Dermis blood vessel endothelial cell (primary cell): ENCODE measurements around the gene UTP18. TPM values are rescaled to one million over a fixed set of nuclear protein-coding genes. Genes with fewer than 3 reads are reported as not detected.
"Not testable (repeated sequence)": the region's sequence is repeated elsewhere in the genome, so short reads cannot be mapped to it uniquely, and the experiment has no call there.

ENCODE experiments used
- DNase-seq: peaks from one replicate; pipeline ENCODE4 v3.0.0; 2010
- total RNA-seq: library from RNA; depleted of rRNA; stranded (reverse); fragments of >200 nt; gene quantifications from 2 replicates; pipeline ENCODE4 v1.2.3, GENCODE V29; 2014

The UTP18 gene
- 35.3 and 41.7 TPM in 2 replicates for total RNA-seq

GRCh38 chr17:51260237-51261023 is at the start of gene UTP18:
TSS of gene UTP18 (plus strand) at chr17:51260546. CDS start at chr17:51260585, 39 bp downstream.
- peak; percentile 99 for DNase-seq

- DNase-seq: peak; percentile 79
These were observed 45.4 kb upstream of the UTP18 start for GRCh38 chr17:51214920-51215319.

- no peak for DNase-seq
These were observed 42.4 kb upstream of the UTP18 start for GRCh38 chr17:51217946-51218345.

- DNase-seq: no peak
These were observed 39.0 kb upstream of the UTP18 start for GRCh38 chr17:51221322-51221721.

DNA sequence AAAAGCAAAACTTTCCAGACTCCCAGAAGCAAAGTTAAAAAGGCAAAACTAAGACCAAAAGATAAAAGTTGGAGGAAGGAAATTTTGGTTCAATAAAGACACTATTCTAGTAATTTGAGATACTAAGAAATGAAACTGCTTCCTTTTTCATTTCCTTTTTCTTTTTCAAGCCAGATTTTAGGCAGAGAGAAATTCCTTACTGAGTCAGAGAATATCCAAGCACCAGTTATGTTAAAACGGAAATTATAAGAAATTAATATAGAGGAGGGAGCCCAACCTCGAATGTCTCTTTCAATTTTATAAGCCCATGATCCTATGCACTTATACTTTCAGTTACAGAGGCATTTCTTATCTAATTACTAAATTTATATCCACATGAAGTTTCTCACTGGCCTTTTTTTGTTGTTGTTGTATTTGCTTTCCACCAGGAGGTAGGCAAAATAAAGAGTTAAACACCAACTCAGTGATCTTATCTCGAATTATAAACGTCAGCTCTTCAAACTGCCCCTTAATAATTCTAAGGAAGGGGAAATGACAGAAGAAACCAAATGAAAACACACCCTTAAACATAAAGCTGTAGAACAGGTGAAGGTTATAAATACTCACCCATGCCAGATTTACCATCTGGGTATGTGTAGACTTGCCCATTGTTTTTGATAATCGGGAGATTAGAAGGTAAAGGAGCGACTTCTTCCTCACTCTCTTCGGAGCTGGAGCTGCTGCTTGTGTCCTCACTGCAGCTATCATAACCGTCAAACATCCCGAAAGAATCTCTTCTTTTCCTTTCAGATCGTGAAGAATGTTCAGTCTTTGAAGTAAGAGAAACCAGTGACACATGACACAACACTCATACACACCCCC is 35.7 kb upstream of the UTP18 start:
- peak; percentile 40 for DNase-seq

- not testable (repeated sequence) for DNase-seq
These were observed 34.8 kb upstream of the UTP18 start for GRCh38 chr17:51225523-51225922.

- no peak for DNase-seq
These were observed 32.2 kb upstream of the UTP18 start for GRCh38 chr17:51228161-51228560.

- DNase-seq: no peak
These were observed 30.5 kb upstream of the UTP18 start for GRCh38 chr17:51229889-51230288.

GRCh38 chr17:51230306-51230705 is 30.0 kb upstream of the UTP18 start:
- DNase-seq: no peak

- no peak for DNase-seq
These were observed 28.3 kb upstream of the UTP18 start for GRCh38 chr17:51231999-51232398.

DNA sequence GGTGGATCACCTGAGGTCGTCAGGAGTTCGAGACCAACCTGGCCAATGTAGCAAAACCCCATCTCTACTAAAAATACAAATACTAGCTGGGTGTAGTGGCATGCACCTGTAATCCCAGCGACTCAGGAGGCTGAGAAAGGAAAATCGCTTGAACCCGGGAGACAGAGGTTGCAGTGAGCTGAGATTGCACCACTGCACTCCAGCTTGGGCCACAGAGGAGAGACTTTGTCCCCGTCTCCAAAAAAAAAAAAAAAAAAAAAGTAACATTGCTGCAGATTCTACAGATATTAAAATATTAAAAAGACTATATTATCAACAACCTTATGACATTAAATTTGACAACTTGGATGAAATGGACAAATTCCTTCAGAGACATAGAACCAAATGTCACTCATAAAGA is 26.2 kb upstream of the UTP18 start:
- no peak for DNase-seq

DNA sequence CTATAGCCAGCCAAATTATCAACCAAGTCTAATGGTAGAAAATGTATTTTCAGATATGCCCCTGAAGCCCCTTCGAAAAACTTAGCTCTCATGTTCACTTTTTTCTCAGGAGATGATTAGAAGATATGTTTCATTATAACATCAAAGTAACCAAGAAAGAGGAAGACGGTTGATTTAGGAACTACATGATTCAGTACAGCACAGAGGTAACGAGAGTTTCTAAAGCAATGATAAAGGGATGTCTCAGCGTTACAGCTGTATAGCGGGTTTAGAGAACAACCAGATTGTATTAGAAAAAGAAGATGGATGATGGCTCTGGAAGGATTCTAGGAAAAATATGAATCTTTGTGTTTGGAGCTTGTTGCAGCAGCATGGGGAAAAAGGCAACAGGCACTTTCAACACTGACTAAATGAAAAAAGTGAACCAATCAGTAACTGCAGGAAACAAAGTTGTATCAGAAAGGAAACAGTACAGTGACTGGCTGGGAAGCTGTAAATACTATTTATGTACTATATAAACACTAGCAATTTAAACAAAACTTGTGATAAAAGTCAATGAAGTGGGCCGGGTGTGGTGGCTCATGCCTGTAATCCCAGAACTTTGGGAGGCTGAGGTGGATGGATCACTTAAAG is 22.0 kb upstream of the UTP18 start:
- DNase-seq: no peak

- DNase-seq: no peak
These were observed 20.1 kb upstream of the UTP18 start for GRCh38 chr17:51240275-51240674.

DNA sequence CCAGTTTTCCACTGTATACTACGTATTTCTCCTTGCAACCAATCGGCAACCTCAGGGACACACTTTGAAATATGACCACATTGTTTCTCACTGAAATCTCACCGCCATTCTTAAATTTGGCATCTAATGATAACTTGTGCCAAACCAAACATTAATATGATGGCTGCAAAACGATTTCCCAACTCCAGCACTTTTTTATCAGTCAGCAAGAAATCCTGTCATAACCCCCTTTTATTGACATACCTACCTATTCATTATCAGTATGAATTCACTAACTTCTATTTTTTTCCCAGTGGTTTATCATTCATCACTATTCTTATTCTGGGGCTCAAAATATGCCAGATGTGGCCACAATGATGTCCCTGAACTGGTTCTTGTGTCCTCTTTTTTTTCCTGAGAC is 16.3 kb upstream of the UTP18 start:
- no peak for DNase-seq

DNA sequence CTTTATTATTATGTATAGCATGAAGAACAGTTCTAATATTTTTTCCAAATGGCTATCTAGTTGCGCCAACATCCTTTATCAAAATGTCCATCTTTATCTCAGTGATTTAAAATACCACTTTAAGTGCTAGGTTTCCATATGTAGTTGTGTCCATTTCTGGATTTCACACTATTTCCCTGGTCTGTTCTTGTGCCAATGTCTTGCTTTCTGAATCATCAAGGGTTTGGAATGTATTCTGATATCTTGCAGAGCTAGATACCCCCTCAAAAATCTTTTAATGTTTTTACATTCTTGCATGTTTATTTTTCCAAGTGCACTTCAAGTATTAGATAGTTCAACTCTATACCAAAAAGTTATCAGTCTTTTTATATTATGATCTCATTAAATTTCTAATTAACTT is 14.8 kb upstream of the UTP18 start:
- DNase-seq: no peak

DNA sequence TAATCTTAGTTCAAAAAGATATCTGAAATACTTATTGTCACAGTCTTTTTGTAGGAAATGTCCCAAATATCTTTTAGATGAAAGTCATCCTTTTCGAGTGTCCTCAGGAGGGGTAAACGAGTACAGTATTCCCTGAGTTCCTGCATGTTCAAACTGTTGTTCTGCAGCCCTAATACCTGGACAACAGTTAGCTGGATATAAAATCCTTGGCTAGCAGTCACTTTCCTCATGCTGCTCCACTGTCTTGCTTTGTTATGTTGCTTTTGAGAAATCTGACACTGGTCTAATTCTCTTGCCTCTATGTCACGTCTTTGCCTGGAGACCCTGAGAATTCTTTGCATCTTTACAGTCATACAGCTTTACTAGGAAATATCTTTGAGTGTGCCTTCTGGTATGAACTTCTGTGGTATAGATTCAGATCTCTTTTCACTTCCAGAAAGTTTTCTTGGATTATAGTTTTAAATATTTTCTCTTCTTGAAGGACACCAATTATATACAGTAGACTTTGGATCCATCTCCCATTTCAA is 10.0 kb upstream of the UTP18 start:
- DNase-seq: no peak

- DNase-seq: peak; percentile 7
These were observed 9.3 kb upstream of the UTP18 start for GRCh38 chr17:51251010-51251409.

DNA sequence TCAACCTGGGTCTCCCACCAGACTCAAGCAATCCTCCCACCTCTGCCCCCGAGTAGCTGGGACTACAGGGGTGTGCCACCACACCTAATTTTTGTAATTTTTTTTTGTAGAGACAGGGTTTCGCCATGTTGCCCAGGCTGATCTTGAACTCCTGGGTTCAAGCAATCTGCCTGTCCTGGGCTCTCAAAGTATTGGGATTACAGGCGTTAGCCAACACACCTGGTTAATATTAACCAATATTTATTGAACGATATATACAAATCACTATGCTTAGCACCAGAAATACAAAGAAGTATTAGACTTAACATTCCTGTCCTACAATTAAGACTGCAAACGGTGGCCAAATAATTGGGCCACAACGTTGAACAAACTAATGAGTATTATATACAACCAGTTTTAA is 4.7 kb upstream of the UTP18 start:
- DNase-seq: no peak

DNA sequence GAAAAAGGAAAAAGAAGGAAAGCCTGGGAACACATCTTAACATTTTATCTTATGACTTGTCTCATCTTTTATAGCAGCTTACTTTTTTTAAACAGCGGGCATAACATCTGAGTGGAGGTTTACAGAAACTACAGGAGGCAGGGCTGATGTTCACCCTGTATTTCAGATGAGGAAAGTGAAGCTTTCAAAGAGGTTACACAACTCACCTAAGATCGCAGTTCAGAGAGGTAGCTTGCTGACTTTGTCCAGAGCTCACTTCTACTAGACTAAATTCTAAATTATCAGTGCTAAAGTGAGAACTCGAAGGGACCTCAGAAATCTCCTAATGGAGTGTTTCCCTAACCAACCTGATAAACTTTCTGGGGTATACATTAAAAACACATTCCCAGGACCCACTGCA is 4.2 kb upstream of the UTP18 start:
- DNase-seq: no peak

DNA sequence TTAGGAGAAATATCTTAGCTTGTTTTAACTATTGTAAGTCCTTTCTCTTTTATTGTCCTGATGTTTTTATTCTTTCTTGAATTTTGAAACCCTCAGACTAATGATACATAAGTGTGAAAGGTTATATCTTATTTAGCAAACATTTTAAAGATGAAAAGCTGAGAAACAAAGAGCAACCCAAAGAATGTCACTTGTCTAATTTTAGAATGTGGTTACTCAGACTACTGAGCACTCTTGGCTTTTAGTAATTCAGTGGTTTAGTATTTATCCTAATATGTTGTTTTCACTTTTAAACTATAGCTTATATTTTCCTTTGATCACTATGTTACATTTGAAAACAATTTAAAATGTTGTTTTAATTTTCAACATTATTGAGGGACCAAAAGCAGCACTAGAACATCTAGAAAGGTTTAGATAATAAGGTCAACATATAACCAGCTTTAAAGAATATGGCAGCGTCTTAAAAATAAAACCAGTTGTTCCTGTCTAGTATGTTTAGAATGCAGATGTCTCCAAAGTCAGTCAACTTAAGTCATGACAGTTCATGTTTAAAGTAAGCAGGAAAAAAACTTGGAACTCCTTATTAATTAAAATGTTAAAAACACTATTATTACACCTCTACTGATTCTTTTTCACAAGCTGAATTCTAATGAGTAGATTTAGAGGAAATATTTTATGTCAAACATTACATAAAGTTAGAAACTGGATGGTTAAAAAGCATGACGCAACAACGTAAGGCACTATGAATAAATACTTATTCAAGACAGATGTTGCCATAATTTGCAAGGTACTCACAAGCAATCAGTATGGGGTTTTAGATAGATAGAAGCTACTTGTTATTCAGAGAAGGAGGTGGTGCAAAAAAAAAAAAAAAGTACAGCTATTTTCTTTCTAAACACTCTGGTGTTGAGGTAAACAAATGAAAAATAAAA is 2.9 kb upstream of the UTP18 start:
- no peak for DNase-seq

DNA sequence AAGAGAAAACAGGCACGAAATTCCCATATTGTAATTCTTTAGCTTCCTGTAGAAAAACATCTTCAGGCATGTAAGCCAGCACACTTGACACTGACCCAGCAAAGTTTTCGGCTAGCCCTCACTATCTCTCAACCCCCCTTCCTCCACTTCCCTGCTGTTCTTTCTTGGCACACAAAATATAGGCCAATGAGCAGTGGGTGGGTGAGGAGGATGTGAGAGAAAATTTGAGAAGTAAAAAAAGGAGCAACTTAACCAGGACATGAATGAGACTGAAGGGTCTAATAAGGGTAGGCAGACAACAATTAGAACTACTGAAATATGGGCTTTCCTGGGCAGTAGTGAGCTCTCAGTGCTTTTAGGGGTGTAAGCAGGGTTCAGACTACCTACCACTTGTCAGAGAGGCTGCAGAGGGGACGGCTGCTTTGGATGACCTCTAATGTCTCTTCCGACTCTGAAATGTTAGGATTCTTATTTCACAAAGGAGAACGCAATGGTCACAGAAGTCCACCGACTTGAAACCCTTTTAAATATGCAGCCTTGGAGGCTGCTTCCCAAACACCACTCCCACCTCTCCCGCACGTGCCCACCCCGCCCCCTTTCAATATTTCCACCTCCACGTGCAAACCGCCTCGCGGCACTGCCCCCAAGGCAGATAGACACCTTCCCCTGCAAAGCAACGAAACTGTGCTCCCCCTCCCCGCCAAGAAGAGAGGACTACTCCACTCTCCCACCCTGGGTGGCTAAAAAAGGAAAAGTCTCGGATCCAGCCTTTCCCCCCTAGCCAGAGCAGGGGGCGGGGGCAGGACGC is 1.4 kb upstream of the UTP18 start:
- DNase-seq: peak; percentile 39
